Upper lobe of right lung (tissue), 1 donor: ENCODE data around the gene TRMT13. TPM values are rescaled to one million over a fixed set of nuclear protein-coding genes. Genes with fewer than 3 reads are reported as not detected.

Experiments used
- ATAC-seq: fragments of 200-7000 bp; cut with Tn5 transposase; one replicate; pipeline ENCODE4 v1.9.1; 2020; ENCODE audit warnings: mild to moderate bottlenecking, moderate library complexity
- DNase-seq: peaks from one replicate; pipeline ENCODE4 v3.0.0-alpha.2; 2020
- H3K27ac ChIP-seq: fragments of 200-600 bp; one replicate; pipeline ENCODE4 v1.8.0; 2022
- H3K27me3 ChIP-seq: fragments of 200-600 bp; one replicate; pipeline ENCODE4 v1.8.0; 2022; ENCODE audit warnings: mild to moderate bottlenecking
- H3K36me3 ChIP-seq: fragments of 200-600 bp; one replicate; pipeline ENCODE4 v1.8.0; 2022
- H3K4me1 ChIP-seq: fragments of 200-600 bp; one replicate; pipeline ENCODE4 v1.8.0; 2022
- H3K4me3 ChIP-seq: fragments of 200-600 bp; one replicate; pipeline ENCODE4 v1.8.0; 2022; ENCODE audit warnings: mild to moderate bottlenecking
- H3K9me3 ChIP-seq: fragments of 200-600 bp; one replicate; pipeline ENCODE4 v1.8.0; 2022
- intact Hi-C: fragments of 100-400 bp; cut with DNase I; formaldehyde crosslinking; loops from one replicate; pipeline ENCODE4 v1.11.0; 2022
- total RNA-seq: library from RNA; stranded (reverse); fragmentation: NEBNext Ultra II Directional; extraction: Animal tissue kit (Norgen Biotek cat#: 25700); gene quantifications from one replicate; pipeline ENCODE4 v1.2.1, GENCODE V29; 2021
- TF ChIP-seq, protein P1 (sequence below): fragments of 200-600 bp; IDR thresholded peaks from one replicate; pipeline ENCODE4 v1.8.0; 2022; ENCODE audit warnings: antibody characterized with exemption
- donor health status: DM: no; HTN: yes; CAD: no; lungs with severe emphysema.

The TRMT13 gene
- total RNA-seq, 1 donor from 2014 or later = 12.4 TPM

DNA sequence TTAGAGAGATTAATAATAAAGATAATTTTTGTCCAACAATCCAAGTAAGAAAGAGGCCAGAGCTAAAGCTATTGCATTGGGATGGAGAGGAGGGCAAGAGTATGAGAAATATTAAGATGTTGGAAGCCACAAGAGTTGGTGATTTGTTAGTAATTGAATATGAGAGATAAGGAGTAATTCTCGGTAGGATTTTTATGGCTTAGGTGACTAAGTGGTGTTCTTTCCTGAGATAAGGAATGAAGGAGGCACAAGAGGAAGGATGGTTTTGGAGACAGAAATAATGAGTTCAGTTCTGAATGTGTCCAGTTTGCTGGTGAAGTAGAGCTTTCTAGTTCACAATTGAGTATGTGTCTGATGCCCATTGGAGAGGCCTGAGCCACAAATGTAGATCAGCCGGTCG is 9.4 kb downstream of the TRMT13 start:
- intact Hi-C loops = no loop called here
- no peak overlapping the region for H3K27ac ChIP-seq
- DNase-seq (no peak), ATAC-seq (no peak)
- no peaks in the 10 kb centered on the region for H3K27me3 ChIP-seq
- H3K4me1 ChIP-seq = no peaks in the 10 kb centered on the region
- TF ChIP-seq, protein P1, sequence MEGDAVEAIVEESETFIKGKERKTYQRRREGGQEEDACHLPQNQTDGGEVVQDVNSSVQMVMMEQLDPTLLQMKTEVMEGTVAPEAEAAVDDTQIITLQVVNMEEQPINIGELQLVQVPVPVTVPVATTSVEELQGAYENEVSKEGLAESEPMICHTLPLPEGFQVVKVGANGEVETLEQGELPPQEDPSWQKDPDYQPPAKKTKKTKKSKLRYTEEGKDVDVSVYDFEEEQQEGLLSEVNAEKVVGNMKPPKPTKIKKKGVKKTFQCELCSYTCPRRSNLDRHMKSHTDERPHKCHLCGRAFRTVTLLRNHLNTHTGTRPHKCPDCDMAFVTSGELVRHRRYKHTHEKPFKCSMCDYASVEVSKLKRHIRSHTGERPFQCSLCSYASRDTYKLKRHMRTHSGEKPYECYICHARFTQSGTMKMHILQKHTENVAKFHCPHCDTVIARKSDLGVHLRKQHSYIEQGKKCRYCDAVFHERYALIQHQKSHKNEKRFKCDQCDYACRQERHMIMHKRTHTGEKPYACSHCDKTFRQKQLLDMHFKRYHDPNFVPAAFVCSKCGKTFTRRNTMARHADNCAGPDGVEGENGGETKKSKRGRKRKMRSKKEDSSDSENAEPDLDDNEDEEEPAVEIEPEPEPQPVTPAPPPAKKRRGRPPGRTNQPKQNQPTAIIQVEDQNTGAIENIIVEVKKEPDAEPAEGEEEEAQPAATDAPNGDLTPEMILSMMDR = no peak
- H3K9me3 ChIP-seq = no peaks in the 10 kb centered on the region
- no peak overlapping the region for H3K4me3 ChIP-seq
- peaks cover 100% of the 10 kb centered on the region for H3K36me3 ChIP-seq

DNA sequence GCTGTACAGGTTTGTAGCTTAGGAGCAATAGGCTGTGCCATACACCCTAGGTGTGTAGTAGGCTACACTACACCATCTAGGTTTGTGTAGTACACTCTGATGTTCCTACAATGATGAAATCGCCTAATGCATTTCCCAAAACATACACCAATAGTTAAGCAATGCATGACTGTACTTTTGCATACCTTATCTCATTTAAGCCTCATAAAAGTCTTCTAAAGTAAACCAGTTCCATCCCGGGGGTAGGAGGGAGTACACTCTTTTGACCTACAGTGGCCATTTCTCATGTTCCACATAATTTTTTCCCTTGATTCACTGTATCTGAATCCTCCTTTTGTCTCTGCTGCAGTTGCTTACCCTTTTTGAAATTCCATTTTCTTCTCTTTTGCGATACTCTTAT is 12.2 kb downstream of the TRMT13 start:
- ATAC-seq = no peak
- Histone ChIP-seq H3K4me3 (no peak overlapping the region), H3K36me3 (peaks cover 99% of the 10 kb centered on the region), H3K27ac (no peak overlapping the region), H3K4me1 (no peaks in the 10 kb centered on the region), H3K9me3 (no peaks in the 10 kb centered on the region), H3K27me3 (no peaks in the 10 kb centered on the region)
- TF ChIP-seq, protein P1 = no peak
- intact Hi-C loops = no loop called here
- DNase-seq = no peak

- Histone ChIP-seq H3K9me3 (no peaks in the 10 kb centered on the region), H3K27ac (no peak overlapping the region), H3K27me3 (no peaks in the 10 kb centered on the region), H3K4me1 (no peaks in the 10 kb centered on the region), H3K4me3 (no peak overlapping the region), H3K36me3 (peaks cover 80% of the 10 kb centered on the region)
- TF ChIP-seq, protein P1 = no peak
- no peak for ATAC-seq
- intact Hi-C loops = no loop called here
- DNase-seq = no peak
Observed at GRCh38 chr1:100146958-100147357, 14.0 kb downstream of the TRMT13 start.

GRCh38 chr1:100147875-100148274 is 14.9 kb downstream of the TRMT13 start:
- Histone ChIP-seq H3K4me1 (no peaks in the 10 kb centered on the region), H3K27me3 (no peaks in the 10 kb centered on the region), H3K4me3 (no peak overlapping the region), H3K9me3 (no peaks in the 10 kb centered on the region), H3K27ac (no peak overlapping the region), H3K36me3 (peaks cover 71% of the 10 kb centered on the region)
- TF ChIP-seq, protein P1 = no peak
- intact Hi-C loops = no loop called here
- ATAC-seq (no peak), DNase-seq (no peak)

DNA sequence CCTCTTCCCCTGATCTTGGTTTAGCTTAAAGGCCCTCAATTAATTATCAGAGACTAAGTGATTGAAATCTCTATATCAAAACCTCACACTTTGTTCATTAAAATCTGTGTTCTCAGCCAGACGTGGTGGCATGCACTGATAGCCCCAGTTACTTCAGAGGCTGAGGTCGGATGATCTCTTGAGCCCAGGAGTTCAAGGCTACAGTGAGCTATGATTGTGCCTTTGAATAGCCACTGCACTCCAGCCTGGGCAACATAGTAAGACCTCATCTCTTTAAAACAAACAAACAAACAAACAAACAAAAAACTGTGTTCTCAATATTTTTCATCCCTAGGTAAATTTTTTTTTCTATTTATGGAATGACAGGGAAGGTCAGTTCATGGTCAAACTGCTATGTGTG is 18.7 kb downstream of the TRMT13 start:
- no peaks in the 10 kb centered on the region for H3K27me3 ChIP-seq
- H3K4me3 ChIP-seq = no peak overlapping the region
- TF ChIP-seq, protein P1 = no peak
- peaks cover 33% of the 10 kb centered on the region for H3K36me3 ChIP-seq
- intact Hi-C loops = no loop called here
- no peak overlapping the region for H3K27ac ChIP-seq
- DNase-seq = no peak
- no peak for ATAC-seq
- H3K9me3 ChIP-seq = no peaks in the 10 kb centered on the region
- no peaks in the 10 kb centered on the region for H3K4me1 ChIP-seq

GRCh38 chr1:100152271-100152670 is 19.3 kb downstream of the TRMT13 start:
- TF ChIP-seq, protein P1 = no peak
- H3K9me3 ChIP-seq = no peaks in the 10 kb centered on the region
- H3K36me3 ChIP-seq = peaks cover 27% of the 10 kb centered on the region
- H3K27ac ChIP-seq = no peak overlapping the region
- no peaks in the 10 kb centered on the region for H3K27me3 ChIP-seq
- H3K4me1 ChIP-seq = no peaks in the 10 kb centered on the region
- no peak for ATAC-seq
- intact Hi-C loops = no loop called here
- no peak for DNase-seq
- H3K4me3 ChIP-seq = no peak overlapping the region
